Inferior parietal cortex (tissue), 1 donor: ENCODE data around the gene SAC3D1.
A peak's percentile ranks its signal among the peaks of the same experiment; 100 is the strongest.

Source experiments
- DNase-seq: peaks from one replicate; pipeline ENCODE4 v3.0.0-alpha.2; 2016; ENCODE audit errors: extremely low spot score

Gene SAC3D1

DNA sequence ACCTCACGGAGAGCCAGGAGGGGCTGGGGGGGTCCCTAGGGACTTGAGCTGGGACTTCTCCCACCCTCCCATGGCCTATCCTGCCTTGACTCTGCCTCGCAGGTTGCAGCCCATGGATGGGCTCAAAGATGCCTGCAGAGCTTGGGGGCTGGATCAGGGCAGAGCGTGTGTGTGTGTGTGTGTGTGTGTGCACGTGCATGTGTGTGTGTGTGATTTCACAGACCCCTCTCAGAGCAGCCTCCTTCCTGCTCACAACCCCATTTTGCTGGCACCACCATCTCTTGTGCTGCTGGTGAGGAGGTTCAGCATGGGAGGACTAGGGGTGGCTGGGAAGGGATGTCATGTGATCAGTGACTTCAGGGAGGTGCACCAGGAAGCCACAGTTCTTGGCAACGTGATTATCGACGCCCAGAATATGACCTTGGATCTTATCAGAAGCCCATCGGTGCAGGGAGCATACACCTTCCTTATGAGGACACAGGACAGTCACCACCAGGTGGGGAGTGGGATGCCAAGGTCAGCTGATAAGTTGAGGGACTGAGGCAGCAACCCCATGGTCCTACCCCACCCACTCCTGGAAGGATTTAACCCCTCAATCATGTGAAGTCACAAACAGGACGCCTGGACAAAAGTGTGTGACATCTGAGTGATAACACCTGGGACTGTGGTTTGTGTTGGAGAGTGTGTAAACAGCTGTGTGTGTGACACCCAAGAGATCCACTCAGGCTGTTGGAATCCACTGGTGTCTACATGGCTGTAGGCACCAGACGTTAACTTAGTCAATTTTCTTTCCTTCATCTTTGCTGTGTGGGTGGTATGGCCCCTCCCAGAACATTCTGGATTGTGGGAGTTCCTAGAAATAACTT is 19.2 kb downstream of the SAC3D1 start:
- DNase-seq = no peak

DNA sequence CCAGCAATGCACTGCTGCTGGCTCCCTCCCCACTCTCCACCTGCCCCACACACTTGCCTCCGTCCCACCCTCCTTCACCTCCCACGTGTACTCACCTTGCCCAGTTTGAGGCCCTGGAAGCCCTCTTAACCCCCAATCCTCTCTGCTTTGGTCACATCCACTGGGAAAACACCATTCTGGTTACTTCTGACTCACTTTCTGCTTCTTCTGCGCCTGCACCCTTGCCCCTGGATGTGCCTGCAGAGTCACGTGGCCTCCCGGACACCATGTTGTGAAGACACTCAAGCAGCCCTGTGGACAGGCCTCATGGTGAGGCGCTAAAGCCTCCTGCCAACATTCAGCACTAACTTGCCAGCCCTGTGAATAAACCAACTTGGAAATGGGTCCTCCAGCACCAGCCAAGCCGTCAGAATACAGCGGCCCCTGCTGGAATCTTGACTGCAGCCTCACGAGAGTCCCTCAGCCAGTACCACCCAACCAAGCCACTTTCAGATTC is 20.0 kb downstream of the SAC3D1 start:
- no peak for DNase-seq

DNA sequence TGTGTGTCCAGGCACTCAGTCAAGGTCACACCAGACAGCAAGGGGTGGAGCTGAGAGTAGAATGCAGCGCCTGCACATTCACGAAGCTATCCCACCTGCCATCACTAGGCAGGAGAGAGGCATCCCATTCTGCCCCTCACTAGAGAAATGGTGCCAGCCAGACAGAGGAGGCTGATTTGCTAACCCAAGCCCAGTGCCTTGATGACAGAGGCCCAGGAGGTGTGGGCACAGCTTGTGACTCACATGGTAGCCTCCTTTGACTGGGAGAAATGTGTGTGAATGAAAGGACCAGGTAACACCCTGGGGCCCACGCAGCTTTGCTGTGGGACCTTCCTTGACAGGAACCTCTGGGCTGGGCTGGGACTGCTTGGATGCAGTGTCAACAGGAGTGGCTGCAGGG is 22.5 kb downstream of the SAC3D1 start:
- no peak for DNase-seq

DNA sequence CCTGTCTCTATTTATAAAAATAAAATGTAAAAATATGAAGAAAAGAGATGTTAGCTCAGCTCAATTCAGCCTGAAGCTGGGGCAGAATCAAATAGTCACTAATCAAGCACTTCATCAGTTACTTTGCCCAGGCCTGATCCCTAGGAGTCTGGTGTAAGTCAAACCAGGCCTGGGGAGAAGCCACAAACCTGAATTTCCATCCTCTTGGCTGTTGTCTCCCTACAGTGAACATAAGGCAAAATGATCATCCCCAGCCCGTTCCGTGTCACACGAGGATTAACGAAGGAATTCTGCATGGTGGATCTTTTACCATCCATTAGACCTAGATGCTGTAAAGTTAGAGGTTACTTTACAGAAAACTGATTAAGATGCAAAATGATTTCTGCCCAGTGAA is 23.8 kb downstream of the SAC3D1 start:
- no peak for DNase-seq

DNA sequence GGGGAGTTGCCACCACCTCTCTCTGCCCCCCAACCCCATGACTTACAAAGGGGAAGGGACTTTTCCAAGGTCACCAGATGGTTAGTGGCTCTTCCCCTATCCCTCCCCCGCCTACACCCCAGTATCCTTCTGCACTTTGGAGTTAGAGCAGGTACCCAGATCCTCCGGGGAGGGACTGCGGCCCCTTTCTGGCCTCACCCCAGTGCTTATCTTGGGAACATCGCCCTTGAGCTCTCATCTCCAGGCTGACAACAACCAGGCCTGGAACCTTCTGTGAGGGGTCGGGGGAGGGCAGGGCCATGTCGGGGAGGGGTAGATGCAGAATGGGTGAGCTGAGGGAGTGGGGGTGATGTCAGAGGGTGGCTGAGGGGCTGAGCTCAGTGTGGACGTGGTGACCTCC is 24.8 kb downstream of the SAC3D1 start:
- no peak for DNase-seq

DNA sequence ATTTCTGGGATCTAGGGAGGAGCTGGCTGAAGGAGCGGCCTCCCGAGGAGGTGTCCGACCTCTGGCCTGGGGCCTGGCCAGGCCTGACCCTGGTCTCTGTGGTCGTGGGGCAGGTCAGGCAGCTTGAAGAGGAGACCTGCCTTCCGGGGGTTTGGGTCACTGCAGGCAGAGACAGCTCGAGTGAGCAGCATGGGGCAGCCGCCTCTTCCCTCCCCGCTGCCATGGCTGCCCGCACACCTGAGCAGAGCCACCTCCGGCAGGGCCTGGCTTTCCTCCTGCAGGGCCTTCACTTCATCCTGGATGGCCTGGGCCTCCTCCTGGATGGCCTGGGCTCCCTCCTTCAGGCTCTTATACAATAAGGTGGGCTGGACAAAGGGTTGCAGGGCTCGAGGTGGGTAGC is 25.3 kb downstream of the SAC3D1 start:
- no peak for DNase-seq

DNA sequence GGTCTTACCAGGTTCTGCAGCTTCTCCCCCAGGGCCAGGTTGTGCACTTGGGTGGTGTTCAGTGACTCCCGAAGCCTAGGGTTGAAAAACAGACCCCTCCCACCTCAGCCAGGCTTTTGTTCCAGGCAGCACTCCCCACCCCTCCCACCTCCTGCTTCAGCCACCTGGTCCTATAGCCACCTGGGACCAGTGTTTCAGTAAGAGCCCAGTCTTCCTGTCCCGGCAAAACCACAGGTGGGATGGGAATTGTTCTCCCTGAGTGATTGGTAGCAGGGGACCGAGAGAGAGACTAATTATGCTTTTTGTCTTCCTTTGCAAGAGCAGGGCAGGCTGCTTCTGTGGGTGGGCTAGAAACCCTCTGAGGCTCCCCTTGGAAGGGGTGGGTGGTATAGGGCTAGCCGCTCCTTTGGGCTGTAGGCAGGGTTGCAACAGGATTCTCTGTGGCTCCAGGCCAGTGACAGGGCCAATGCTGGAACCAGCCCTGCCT is 25.8 kb downstream of the SAC3D1 start:
- no peak for DNase-seq

DNA sequence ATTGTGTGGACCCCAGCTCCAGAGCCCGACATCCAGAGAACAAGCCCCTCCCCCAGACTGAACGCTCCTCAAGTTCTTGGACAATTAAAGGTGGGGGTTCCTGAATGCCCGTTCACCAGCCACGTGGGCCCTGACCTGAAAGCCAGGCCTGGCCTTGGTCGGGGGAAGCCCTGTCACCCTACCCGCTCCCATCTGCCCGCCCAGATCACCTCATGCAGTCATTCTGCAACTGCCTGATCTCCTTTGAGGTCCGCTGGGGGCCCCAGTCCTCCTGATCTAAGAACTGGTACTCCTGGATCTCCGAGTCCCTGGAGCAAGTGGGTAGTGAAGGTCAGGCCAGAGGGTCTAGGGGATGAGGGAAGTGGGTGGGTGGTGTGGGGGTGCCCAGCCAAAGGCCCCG is 26.4 kb downstream of the SAC3D1 start:
- no peak for DNase-seq

DNA sequence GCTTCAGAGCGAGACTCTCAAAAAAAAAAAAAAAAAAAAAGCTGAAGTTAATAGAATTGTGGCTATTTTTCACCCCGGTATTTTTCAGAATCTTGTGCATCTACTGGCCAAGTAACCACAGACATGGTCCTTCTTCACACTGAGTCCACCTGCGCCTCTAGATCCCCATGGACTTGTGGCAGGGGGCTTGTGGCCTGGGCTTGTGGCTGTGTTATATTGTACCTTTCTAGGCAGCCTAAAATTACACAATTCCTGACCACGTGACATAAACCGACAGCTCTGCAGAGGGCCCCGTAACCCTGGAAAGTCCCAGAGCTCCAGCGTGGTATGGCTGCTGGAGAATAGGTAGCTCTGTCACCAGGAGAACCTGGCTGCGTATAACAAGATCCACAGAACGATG is 28.2 kb downstream of the SAC3D1 start:
- no peak for DNase-seq

DNA sequence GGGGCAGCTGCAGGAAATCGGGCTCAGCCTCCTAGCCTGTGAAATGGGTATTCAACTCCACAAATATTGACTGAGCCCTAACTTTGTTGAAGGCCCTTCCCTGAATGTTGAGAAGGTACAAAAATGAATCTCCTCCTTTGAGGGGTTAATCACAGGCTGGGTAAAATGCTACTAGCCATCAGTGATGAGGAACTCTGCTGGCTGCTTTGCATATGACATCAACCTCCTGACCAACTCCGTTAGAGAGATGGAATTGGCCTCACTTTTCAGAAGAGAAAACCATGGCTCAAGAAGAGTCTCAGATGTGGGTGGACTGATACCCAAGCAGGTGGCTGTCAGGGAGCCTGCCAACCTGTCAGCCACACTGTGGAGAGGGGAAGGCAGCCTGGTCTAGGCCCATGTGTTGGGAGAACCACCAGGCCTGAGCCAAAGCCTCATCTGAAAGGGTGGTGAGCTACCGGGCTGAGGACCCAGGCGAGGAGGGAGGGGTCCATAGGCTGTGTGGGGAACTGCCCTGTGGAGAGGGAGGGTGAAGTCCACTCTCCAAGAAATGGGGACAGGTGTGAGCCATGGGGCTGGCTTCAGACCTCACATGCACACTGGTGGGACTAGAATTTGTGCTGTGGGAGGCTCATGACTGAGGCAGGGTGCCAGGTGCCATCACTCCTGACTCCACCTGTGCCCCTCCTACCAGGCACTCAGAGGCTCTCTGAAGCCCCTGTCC is 31.1 kb downstream of the SAC3D1 start:
- no peak for DNase-seq

DNA sequence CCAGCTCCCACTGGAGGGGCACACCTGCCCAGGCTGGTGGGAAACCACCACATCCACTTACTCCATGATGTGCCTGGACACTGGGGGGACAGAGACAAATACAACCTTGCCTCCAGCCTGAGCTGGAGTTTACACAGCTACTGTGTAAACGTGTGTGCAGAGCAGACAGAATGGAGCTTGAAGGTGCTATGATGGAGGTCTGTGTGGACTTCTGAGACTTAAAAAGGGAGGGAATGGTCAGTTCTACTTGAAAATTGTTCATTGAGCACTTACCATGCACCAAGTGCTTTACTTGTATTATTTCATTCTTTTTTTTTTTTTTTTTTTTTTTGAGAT is 31.6 kb downstream of the SAC3D1 start:
- no peak for DNase-seq

DNA sequence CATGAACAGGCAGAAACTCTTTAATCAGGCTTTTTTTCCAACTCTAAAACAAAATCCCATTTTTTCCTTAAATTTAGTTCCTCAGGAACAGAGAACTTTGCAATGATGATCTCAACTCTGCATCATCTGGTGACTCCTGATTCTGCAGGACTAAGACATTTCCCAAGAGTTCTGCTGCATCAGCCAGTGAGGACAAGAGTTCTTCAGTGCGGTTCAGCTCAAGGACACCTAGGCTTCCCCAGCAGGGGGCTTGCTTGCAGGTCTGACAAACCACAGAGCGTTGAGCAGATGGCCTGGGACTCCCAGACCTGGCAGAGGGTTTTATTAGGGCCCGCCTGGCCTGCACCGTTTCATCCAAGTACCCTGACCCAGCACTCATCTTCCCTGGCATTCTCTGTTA is 36.4 kb downstream of the SAC3D1 start:
- no peak for DNase-seq

DNA sequence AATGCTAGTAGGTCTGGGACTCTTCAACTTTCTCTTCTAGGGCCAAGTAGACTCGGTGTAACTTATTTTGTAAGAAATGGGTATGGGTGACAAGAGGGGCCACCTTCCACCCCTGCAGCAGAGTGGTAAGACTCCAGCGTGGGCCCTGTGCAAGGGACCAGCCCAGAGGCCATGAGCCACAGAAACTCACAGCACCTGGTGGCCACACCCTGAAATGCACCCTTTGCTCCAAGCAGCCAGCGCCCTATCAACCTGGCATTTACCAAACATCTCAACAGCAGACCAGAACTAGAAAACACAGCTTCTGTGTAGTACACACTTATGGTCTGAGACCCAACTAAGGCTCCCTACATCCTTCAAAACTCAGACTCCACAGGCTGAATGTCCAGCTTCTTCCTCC is 37.1 kb downstream of the SAC3D1 start:
- DNase-seq = no peak

DNA sequence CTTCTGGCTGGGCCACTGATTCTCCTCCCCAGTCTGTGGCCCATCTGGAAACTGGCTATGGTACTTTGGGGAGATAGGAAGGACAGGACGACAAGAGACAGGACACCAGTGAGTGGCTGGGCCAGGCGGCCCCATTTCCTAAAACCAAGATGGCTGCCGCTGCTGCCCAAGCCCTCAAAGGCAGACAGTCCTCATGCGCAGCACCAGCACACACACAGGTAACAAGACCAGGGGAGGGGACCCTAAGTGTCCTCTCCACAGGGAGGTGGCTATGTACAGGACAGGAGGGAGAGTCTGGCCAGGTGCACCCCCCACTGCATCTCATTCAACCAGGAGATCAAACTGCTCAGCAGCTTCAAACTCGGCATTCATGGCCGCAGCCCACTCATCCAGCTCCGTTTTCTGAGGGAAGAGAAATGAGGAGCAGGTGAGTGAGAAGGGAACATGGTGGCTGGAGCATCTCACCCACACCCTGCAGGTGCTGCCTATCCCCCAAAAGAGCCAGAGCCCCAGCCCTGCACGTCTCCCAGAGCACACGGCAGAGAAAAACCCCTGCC is 37.9 kb downstream of the SAC3D1 start:
- DNase-seq = no peak

DNA sequence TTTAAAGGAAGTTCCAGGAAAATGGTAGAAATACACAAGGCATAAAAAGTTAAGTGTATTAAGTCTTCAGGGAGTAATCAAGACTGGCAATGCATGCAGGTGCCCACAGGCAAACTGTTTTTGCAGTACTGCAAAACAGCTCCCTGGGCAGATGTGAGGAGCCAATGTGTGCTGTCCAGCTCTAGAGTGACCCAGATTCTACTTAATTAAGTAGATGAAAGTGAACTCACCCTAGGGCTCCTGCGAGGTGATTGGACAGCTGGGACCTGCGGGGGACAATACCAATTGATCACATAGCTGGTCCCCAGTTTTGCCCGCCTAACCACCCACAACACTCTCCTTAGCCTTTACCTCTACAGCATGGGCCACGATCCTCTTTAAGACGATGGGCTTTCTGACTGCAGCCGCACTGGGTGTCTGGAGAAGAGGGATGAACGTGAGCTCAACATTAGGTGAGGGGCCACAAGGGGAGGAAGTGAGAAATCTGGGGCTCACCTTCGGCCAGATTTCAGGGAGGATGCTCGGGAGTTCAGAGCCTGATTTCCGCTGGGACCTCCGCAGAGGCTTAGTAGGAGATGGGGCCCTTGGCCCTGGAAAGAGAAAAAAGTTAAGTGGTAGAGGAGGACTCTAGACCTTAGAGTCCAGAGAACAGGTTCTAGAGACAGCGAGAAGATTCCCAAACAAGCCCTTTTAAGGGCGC is 42.3 kb downstream of the SAC3D1 start:
- no peak for DNase-seq

DNA sequence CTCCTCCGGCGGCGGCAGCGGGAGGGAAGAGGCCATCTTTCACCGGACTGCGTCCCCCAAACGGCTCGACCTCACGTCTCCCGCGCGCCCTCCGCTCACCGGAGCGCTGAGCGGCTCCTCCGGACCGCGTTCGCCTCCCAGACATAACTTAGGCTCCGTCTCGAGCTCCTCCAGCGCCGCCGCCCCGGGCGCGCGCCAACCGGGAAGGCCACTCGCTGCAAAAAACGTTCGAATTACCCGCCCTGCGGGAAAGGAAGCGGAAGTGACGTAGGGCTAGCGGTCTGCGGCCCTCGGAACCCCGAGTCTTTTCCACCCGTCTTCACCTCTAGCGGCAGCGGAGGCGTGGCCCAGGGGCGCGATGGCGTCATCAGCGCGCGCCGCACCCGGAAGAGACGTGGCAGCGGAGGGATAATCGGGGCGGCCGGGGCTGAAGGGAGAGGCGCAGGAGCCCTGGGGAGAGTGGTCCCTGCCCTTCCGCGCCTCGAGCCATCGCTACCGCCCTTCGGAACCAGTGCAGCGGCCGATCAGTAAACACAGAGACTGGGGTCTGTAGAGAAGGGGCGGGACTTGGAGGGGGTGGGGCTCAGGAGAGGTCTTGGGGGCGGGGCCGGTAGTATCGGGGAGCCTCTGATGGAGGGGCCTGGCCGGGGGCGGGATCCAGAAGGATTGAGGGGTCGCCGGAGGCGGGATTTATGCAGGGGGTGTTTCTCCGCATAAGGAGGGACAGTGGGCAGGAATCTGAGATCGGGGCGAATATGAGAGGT is 43.0 kb downstream of the SAC3D1 start, which contains the start of the genes CDCA5 and ZFPL1:
TSS of gene CDCA5 (minus strand) at position 207 of the 764 bp plus-strand sequence. CDS start at position 145, 62 bp downstream.
TSS of gene ZFPL1 (plus strand) at position 389 of the 764 bp plus-strand sequence. CDS start 477 bp downstream, outside the sequence.
- peak; percentile 98 for DNase-seq

DNA sequence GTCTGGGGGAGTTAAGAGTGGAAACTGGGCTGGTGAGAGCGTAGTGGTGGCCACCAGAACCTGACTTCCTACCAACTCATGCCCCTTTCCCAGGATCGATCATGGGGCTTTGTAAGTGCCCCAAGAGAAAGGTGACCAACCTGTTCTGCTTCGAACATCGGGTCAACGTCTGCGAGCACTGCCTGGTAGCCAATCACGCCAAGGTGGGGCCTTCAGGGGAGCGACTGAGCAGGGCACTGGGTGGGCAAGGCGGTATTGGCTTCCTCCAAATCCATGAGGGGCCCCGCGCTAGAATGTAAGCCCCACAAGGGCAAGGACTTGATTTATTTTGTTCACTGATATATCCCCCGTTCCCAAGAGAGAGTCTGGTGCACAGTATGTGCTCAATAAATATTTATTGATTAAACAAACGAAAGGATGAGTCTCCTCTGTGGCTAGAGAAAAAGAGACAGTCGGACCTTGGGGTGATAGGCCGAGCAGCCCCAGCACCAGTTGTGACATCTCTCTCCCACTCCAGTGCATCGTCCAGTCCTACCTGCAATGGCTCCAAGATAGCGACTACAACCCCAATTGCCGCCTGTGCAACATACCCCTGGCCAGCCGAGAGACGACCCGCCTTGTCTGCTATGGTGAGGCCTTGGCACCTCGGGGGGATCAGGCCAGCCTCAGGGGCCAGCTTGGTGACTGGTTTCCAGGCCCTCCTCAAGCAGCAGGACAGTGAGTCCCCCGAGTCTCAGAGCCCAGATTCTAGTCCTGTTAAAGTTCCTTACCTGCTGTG is 43.8 kb downstream of the SAC3D1 start:
- no peak for DNase-seq

DNA sequence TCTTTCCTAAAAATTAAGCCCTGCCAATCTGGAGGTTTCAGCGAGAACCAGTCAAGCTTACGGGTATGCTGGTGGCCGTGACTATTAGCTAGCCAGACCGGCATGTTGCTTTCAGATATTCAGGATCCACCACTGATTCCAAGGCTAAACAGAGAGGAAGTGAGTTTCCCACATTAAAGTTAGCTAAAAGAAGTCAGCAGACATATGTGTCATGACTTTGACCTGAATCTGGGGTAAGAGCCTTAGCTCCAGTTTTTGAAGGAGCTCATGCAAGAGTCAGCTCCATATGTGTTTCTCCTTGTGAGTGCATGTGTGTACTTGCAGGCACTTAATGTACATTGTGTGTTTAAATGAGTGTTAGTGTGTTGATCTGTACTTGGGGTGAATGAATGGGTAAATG is 44.4 kb downstream of the SAC3D1 start:
- DNase-seq = no peak

DNA sequence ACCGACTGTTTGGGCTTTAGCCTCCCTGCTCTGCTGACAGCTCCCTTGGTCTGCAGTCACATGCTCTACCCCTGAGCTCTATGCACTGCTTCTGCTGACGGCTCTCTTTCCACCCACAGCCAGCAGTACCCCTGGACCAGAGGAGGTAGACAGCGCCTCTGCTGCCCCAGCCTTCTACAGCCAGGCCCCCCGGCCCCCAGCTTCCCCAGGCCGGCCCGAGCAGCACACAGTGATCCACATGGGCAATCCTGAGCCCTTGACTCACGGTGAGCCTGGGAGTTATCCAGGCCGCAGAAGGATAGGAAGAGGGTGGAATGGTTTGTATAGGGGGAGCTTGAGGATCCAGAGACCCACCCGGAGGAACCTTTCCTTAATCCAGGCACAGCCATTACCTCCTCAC is 45.8 kb downstream of the SAC3D1 start:
- no peak for DNase-seq

DNA sequence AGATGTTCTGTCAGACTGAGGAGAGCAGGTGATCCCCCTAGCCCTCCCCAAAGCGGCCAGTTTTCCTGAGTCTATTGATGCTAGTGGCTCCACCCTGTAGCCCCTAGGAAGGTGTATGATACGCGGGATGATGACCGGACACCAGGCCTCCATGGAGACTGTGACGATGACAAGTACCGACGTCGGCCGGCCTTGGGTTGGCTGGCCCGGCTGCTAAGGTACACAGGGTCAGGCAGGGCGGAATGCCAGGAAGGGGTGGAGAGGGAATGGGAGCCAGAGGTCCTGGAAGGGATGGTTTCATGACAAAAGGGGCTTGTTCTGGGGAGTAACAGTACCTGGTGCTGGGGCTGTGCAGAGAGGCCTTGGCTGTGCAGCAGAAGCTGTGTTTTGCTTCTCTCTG is 46.2 kb downstream of the SAC3D1 start:
- DNase-seq = no peak
